Natural killer cell (primary cell): Measurements from ENCODE around the gene UAP1L1. TPM values are rescaled to one million over a fixed set of nuclear protein-coding genes. Genes with fewer than 3 reads are reported as not detected.

Experiments
- ATAC-seq, 3 donors: fragments of 150-1000 bp in 2 of 3; fragments of 200-7000 bp in 1 of 3; cut with Tn5 transposase; 1 replicate in 1 of 3; 2 replicates in 2 of 3; pipeline ENCODE4 v1.10.0; 2021; ENCODE audit warnings: mild to moderate bottlenecking in 2 of 3, moderate library complexity in 2 of 3
- DNase-seq, 2 donors: peaks; one replicate each; pipeline versions ENCODE4 v3.0.0 to v3.0.0-alpha.2; 2013 to 2021; ENCODE audit warnings: mixed read lengths in 1 of 2
- H3K27ac ChIP-seq: one replicate; pipeline ENCODE4 v1.5.1; 2013; ENCODE audit warnings: mild to moderate bottlenecking, low read length
- H3K27me3 ChIP-seq: one replicate; pipeline ENCODE4 v1.6.1; 2013; ENCODE audit warnings: low read length; ENCODE audit not compliant: control insufficient read depth, insufficient read depth
- H3K36me3 ChIP-seq: one replicate; pipeline ENCODE4 v1.6.1; 2013; ENCODE audit warnings: low read length; ENCODE audit not compliant: control insufficient read depth, insufficient read depth
- H3K4me1 ChIP-seq: one replicate; pipeline ENCODE4 v1.6.1; 2013; ENCODE audit warnings: low read length; ENCODE audit not compliant: control insufficient read depth, insufficient read depth
- H3K4me3 ChIP-seq: one replicate; pipeline ENCODE4 v1.5.1; 2013; ENCODE audit warnings: low read length
- H3K9me3 ChIP-seq: one replicate; pipeline ENCODE4 v1.6.1; 2013; ENCODE audit warnings: low read length; ENCODE audit not compliant: control insufficient read depth, insufficient read depth
- H3K27ac Mint-ChIP-seq, 2 donors: one replicate each; pipeline ENCODE4 v1.8.0; 2022; ENCODE audit warnings: mild to moderate bottlenecking in 2 of 2, mixed read lengths in 2 of 2, moderate library complexity in 1 of 2
- H3K27me3 Mint-ChIP-seq, 2 donors: one replicate each; pipeline ENCODE4 v1.8.0; 2022; ENCODE audit warnings: low read depth in 2 of 2, mixed read lengths in 2 of 2
- H3K36me3 Mint-ChIP-seq: one replicate; pipeline ENCODE4 v1.8.0; 2022; ENCODE audit warnings: mixed read lengths
- H3K4me1 Mint-ChIP-seq, 2 donors: one replicate each; pipeline ENCODE4 v1.8.0; 2022; ENCODE audit warnings: mixed read lengths in 2 of 2
- H3K4me3 Mint-ChIP-seq: one replicate; pipeline ENCODE4 v1.8.0; 2022; ENCODE audit warnings: mild to moderate bottlenecking, moderate library complexity, mixed read lengths
- H3K9me3 Mint-ChIP-seq, 2 donors: one replicate each; pipeline ENCODE4 v1.8.0; 2022; ENCODE audit warnings: mixed read lengths in 2 of 2
- CTCF ChIP-seq: fragments of 200-600 bp; IDR thresholded peaks from one replicate; pipeline ENCODE4 v1.8.0; 2022; ENCODE audit warnings: antibody characterized with exemption
- WGBS: methylation state at CpG from one replicate; pipeline ENCODE4 v1.1.7; 2013; ENCODE audit warnings: missing lambda C conversion rate; ENCODE audit not compliant: insufficient coverage; 5-methylcytosine and 5-hydroxymethylcytosine counted together
- intact Hi-C: fragments of 100-400 bp; cut with micrococcal nuclease; formaldehyde crosslinking; loops from one replicate; pipeline ENCODE4 v1.14.2; 2022
- total RNA-seq, 4 donors: library from RNA; stranded (reverse); fragments of 120-200 nt in 1 of 4; gene quantifications; one replicate each; pipeline versions ENCODE4 v1.2.3 to v1.2.4, GENCODE V29; 2013 to 2022

UAP1L1 gene
- 10 to 100 TPM; 10.5 to 25.8 (median 19.3) TPM for total RNA-seq
- 4.5 TPM for total RNA-seq (2013)

- Mint-ChIP-seq H3K4me3 (peak within 1 kb of the TSS; percentile 77), H3K9me3 (no peaks in the 10 kb centered on the region), H3K27me3 (no peaks in the 10 kb centered on the region), H3K4me1 (peaks cover 0 to 9% of the 10 kb centered on the region in 2 donors), H3K36me3 (no peaks in the 10 kb centered on the region), H3K27ac (no peak within 1 kb of the TSS)
- 2% methylated on average over 86 of the region's 87 CpGs for WGBS
- ATAC-seq: peak; percentile 77 to 79 (median 78)
- intact Hi-C loops: no loop called here
- H3K9me3 ChIP-seq: no peaks in the 10 kb centered on the region
- peaks cover 19% of the 10 kb centered on the region for H3K4me1 ChIP-seq
- no peak for TF ChIP-seq CTCF
- peak; percentile 47 to 77 for DNase-seq
- H3K36me3 ChIP-seq: peaks cover 2% of the 10 kb centered on the region
- no peaks in the 10 kb centered on the region for H3K27me3 ChIP-seq
- H3K27ac ChIP-seq: no peak within 1 kb of the TSS
- peak within 1 kb of the TSS; percentile 44 for H3K4me3 ChIP-seq
Measured at GRCh38 chr9:137077010-137077747, at the start of gene UAP1L1. TSS of gene UAP1L1 (plus strand) at chr9:137077517. CDS start at chr9:137077533, 16 bp downstream.

- Mint-ChIP-seq H3K27ac (peak overlapping the region; percentile 88 to 91), H3K4me3 (peak overlapping the region; percentile 91), H3K36me3 (no peaks in the 10 kb centered on the region), H3K9me3 (no peaks in the 10 kb centered on the region), H3K27me3 (no peaks in the 10 kb centered on the region), H3K4me1 (peaks cover 32 to 67% of the 10 kb centered on the region in 2 donors)
- H3K36me3 ChIP-seq: no peaks in the 10 kb centered on the region
- H3K4me3 ChIP-seq: peak overlapping the region; percentile 68
- peak; percentile 70 to 90 for DNase-seq
- H3K27ac ChIP-seq: peak overlapping the region; percentile 73
- H3K27me3 ChIP-seq: no peaks in the 10 kb centered on the region
- H3K9me3 ChIP-seq: no peaks in the 10 kb centered on the region
- ATAC-seq: peak; percentile 64 to 75 (median 67)
- intact Hi-C loops: no loop called here
- H3K4me1 ChIP-seq: peaks cover 85% of the 10 kb centered on the region
- WGBS: under 1% methylated on average over 98 of the region's 98 CpGs
- TF ChIP-seq CTCF: no peak
Measured at GRCh38 chr9:137028263-137029057, 48.9 kb upstream of the UAP1L1 start.

GRCh38 chr9:137029058-137029936, 48.0 kb upstream of the UAP1L1 start:
- no peaks in the 10 kb centered on the region for H3K36me3 Mint-ChIP-seq
- TF ChIP-seq CTCF: peak; percentile 80
- Histone ChIP-seq H3K4me3 (peak overlapping the region; percentile 68), H3K36me3 (no peaks in the 10 kb centered on the region), H3K9me3 (no peaks in the 10 kb centered on the region), H3K27ac (peak overlapping the region; percentile 73), H3K27me3 (no peaks in the 10 kb centered on the region), H3K4me1 (peaks cover 92% of the 10 kb centered on the region)
- DNase-seq (peak; percentile 79 to 83), ATAC-seq (peak; percentile 43 to 67 (median 50))
- no peaks in the 10 kb centered on the region for H3K27me3 Mint-ChIP-seq
- no peaks in the 10 kb centered on the region for H3K9me3 Mint-ChIP-seq
- 4% methylated on average over 17 of the region's 19 CpGs for WGBS
- H3K4me3 Mint-ChIP-seq: peak overlapping the region; percentile 91
- H3K27ac Mint-ChIP-seq: peak overlapping the region; percentile 88 to 91
- intact Hi-C loops: no loop called here
- H3K4me1 Mint-ChIP-seq: peaks cover 32 to 68% of the 10 kb centered on the region in 2 donors
